Measurements from ENCODE around the gene HNRNPD. TPM values are rescaled to one million over a fixed set of nuclear protein-coding genes. Genes with fewer than 3 reads are reported as not detected.
"Not testable (repeated sequence)": the region's sequence is repeated elsewhere in the genome, so short reads cannot be mapped to it uniquely, and the experiment has no call there.

The HNRNPD gene, protein sequence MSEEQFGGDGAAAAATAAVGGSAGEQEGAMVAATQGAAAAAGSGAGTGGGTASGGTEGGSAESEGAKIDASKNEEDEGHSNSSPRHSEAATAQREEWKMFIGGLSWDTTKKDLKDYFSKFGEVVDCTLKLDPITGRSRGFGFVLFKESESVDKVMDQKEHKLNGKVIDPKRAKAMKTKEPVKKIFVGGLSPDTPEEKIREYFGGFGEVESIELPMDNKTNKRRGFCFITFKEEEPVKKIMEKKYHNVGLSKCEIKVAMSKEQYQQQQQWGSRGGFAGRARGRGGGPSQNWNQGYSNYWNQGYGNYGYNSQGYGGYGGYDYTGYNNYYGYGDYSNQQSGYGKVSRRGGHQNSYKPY
- polyA plus RNA-seq (ENCODE audit: insufficient read length): 698 TPM
- long read RNA-seq, donor 1, full-length matches to known transcripts: 94 of 204 reads
- long read RNA-seq, donor 1, partial matches to known transcripts: 96 of 204 reads
- long read RNA-seq, donor 1, other reads (novel, unspliced or antisense): 14 of 204 reads
- long read RNA-seq, donor 2, full-length matches to known transcripts: 102 of 223 reads
- long read RNA-seq, donor 2, partial matches to known transcripts: 121 of 223 reads
- long read RNA-seq, donor 2, other reads (novel, unspliced or antisense): 0 of 223 reads
- long read RNA-seq, donor 3, full-length matches to known transcripts: 83 of 184 reads
- long read RNA-seq, donor 3, partial matches to known transcripts: 91 of 184 reads
- long read RNA-seq, donor 3, other reads (novel, unspliced or antisense): 10 of 184 reads
- long read RNA-seq, donor 4, full-length matches to known transcripts: 6 of 13 reads
- long read RNA-seq, donor 4, partial matches to known transcripts: 7 of 13 reads
- long read RNA-seq, donor 4, other reads (novel, unspliced or antisense): 0 of 13 reads
- long read RNA-seq, donor 5, transcript HNRNPD-202 (8 exons, 1,667 nt): minor isoform, 12 of 262 reads
- long read RNA-seq, donor 5, transcript HNRNPD-203 (8 exons, 1,585 nt): major isoform, 80 of 262 reads
- long read RNA-seq, donor 5, transcript HNRNPD-201 (9 exons, 3,033 nt): minor isoform, 36 of 262 reads
- long read RNA-seq, donor 5, partial matches to known transcripts: 104 of 262 reads
- long read RNA-seq, donor 5, other reads (novel, unspliced or antisense): 29 of 262 reads
- long read RNA-seq, donor 6, full-length matches to known transcripts: 85 of 206 reads
- long read RNA-seq, donor 6, partial matches to known transcripts: 106 of 206 reads
- long read RNA-seq, donor 6, other reads (novel, unspliced or antisense): 15 of 206 reads
- long read RNA-seq, donor 7, full-length matches to known transcripts: 112 of 302 reads
- long read RNA-seq, donor 7, partial matches to known transcripts: 190 of 302 reads
- long read RNA-seq, donor 7, other reads (novel, unspliced or antisense): 0 of 302 reads
- long read RNA-seq, donor 8, transcript HNRNPD-203 (8 exons, 1,585 nt): major isoform, 18 of 48 reads
- long read RNA-seq, donor 8, transcript HNRNPD-202 (8 exons, 1,667 nt): minor isoform, 8 of 48 reads
- long read RNA-seq, donor 8, transcript HNRNPD-201 (9 exons, 3,033 nt): minor isoform, 12 of 48 reads
- long read RNA-seq, donor 8, partial matches to known transcripts: 5 of 48 reads
- long read RNA-seq, donor 8, other reads (novel, unspliced or antisense): 5 of 48 reads

- DNase-seq: peak; percentile 99
Measured at GRCh38 chr4:82373816-82374625, at the start of gene HNRNPD. Gene HNRNPD (minus strand): TSS chr4:82373991. CDS start chr4:82373678, 313 bp downstream.

DNA sequence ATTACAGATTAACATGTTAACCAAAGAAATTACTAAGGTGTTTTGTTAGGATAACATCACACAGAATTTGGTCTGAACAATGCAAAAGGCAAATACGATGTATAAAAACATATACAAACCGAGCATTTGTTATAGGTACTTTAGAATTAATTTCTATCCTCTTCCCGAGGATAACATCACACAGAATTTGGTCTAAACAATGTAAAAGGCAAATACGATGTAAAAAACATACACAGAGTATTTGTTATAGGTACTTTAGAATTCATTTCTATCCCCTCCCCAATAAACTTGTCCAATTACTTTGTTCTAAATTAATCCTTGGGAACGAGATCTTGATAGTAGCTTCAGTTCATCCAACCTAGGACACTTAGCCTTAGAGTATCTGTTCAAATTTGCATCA lies 48.8 kb upstream of the HNRNPD start:
- no peak for DNase-seq

GRCh38 chr4:82421796-82422560 lies 48.2 kb upstream of the HNRNPD start:
- no peak for DNase-seq

- DNase-seq: no peak
Measured at GRCh38 chr4:82419451-82419850, 45.7 kb upstream of the HNRNPD start.

- no peak for DNase-seq
Measured at GRCh38 chr4:82415922-82416365, 42.2 kb upstream of the HNRNPD start.

- not testable (repeated sequence) for DNase-seq
Measured at GRCh38 chr4:82415061-82415460, 41.3 kb upstream of the HNRNPD start.

DNA sequence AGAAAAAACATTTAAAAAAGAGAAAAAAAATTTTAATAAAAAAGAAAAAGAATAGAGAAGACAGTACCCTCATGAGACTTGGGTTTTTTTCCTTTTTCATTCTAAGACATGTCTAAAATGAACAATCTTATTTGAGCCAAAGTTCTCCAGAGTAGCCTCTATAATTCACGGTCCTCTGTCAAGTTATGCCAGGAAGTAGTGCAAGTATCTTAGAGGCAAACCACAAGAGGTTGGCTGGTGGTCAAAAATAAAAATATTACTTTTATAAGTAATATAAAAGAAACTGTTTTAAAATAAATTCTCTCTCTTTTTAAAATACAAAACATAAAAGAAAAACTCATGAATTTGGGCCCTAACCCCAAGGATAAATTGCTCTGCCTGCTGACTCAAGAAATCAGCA lies 29.9 kb upstream of the HNRNPD start:
- DNase-seq: no peak

- DNase-seq: no peak
Measured at GRCh38 chr4:82402196-82402775, 28.5 kb upstream of the HNRNPD start.

- DNase-seq: no peak
Measured at GRCh38 chr4:82401600-82401999, 27.8 kb upstream of the HNRNPD start.

- no peak for DNase-seq
Measured at GRCh38 chr4:82398263-82398662, 24.5 kb upstream of the HNRNPD start.

DNA sequence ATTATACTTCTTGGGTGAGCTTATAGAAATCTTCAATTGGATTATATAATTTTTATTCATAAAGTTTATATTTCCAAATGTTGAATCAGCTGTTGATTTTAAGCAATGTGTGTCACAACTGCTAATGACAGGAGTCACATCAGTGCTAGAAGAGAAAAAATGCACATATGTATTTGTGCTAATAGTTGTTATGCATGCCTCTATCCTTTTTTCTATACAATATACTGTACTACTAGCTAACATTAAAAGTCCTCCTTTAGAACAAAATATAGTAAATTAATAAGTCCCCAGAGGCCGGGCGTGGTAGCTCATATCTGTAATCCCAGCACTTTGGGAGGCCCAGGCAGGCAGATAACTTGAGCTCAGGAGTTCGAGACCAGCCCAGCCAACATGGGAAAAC lies 23.7 kb upstream of the HNRNPD start:
- DNase-seq: no peak

- DNase-seq: no peak
Measured at GRCh38 chr4:82394896-82395295, 21.1 kb upstream of the HNRNPD start.

DNA sequence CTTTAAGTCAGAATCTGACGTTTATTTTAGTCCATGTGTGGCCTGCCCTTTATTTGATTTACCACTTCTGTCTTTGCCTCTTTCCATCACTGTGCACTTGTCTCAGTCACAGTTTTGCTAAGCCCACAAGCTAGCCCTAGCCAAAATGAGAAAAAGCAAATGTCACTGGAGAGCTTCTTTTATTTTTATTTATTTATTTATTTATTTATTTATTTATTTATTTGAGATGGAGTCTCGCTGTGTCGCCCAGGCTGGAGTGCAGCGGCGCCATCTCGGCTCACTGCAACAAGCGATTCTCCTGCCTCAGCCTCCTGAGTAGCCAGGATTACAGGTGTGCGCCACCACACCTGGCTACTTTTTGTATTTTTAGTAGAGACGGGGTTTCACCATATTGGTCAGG lies 16.3 kb upstream of the HNRNPD start:
- DNase-seq: not testable (repeated sequence)

DNA sequence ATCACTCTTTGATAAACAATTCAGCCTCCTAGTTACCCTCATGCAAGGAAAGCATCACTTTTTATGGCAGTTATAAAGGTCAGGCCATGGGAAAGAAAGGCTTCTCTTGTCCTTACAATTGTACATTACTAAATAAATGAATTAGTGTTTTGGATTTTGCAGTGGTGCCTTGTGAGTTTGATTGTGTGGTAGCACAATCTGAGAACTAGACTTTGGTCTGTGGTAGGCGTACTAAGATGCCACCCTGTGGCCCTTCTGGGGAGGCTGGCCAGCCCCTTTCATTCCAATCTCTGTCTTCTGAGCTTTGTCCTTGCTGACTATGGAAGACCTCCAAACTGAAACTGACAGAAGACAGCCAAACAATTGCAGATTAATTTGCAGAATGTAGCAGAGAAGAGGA lies 14.6 kb upstream of the HNRNPD start:
- no peak for DNase-seq

DNA sequence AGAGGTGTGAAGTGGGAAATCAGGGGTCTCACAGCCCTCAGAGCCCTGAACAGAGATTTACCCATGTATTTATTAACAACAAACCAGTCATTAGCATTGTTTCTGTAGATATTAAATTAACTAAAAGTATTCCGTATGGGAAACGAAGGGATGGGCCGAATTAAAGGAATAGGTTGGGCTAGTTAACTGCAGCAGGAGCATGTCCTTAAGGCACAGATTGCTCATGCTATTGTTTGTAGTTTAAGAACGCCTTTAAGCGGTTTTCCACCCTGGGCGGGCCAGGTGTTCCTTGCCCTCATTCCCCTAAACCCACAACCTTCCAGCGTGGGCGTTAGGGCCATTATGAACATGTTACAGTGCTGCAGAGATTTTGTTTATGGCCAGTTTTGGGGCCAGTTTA lies 12.5 kb upstream of the HNRNPD start:
- not testable (repeated sequence) for DNase-seq

DNA sequence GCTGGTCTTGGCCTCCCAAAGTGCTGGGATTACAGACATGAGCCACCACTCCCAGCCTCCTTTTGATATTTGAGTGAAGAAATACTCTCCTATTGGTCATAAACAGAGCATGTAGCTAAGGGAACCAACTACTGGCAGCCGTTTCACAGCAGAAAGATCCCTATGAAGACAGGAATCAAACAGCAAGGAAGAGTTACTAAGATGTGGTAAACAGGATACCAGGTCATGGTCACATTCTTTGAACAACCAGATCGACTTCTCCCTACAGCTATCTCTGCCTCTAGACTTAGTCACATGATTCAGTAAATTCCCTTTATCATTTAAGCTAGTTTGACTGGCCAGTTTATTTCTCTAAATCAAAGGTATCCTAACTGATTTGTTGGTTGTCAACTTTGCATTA lies 9.0 kb upstream of the HNRNPD start:
- no peak for DNase-seq

DNA sequence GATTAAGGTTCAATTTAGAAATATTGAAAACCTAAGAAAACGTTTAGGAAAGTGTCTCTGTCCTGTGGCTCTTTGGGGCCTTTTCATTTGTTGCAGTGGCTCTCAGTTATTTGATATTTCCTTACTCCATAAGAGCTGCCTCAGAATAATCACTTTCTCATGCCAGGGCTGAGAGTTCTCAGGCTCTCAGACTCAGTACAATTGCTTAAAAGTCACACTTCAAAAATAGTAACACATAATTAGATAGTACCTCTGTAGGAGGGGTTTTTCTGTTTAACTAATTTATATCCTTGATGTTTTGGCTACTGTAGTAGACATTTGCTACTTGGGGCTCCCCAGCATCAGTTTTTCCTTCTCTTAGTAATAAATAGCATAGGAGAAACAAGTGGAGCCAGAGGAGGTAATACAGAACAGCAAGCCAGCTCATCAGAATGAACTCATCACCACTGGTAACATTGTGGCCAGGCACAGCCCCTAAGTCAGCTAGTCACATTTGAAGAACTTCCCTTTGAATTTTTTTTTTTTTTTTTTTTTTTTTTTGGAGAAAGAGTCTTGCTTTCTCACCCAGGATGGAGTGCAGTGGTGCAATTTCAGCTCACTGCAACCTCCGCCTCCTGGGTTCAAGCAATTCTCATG lies 8.0 kb upstream of the HNRNPD start:
- DNase-seq: no peak

GRCh38 chr4:82381235-82381634 lies 7.4 kb upstream of the HNRNPD start:
- no peak for DNase-seq

- DNase-seq: no peak
Measured at GRCh38 chr4:82380831-82381230, 7.0 kb upstream of the HNRNPD start.

Measured in left kidney (tissue), 8 donors.